Measurements from ENCODE around the gene PLCD1. TPM values are rescaled to one million over a fixed set of nuclear protein-coding genes. Genes with fewer than 3 reads are reported as not detected.
"Not testable (repeated sequence)": the region's sequence is repeated elsewhere in the genome, so short reads cannot be mapped to it uniquely, and the experiment has no call there.

Gene PLCD1
- total RNA-seq, 2 experiments from 2014 or later, result 6.2 to 8.2 TPM

DNA sequence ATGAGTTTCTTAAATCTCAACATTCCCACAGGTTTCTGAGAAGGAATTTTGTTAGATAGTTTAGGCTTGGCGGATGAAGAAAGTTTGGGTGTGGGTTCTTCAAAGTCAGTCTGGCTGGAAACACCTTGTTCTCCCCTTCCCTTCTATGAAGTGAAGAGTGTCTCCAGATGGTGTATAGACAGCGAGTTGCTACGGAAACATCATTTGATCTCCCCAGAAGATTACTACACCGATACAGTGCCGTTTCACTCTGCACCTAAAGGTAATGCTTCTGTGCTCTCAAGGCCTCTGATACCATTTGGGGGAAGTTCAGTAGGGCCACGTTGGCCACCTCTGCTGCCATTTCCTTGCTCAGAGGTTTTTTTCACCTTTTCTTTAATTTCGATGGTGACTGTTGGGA, 30.1 kb upstream of the PLCD1 start:
- POLR2A ChIA-PET, result no interaction called here
- ATAC-seq, result no peak
- Mint-ChIP-seq H3K36me3 (ENCODE audit: low read depth) (no peaks in the 10 kb centered on the region), H3K4me3 (no peak overlapping the region), H3K27ac (no peak overlapping the region), H3K4me1 (ENCODE audit: low read depth) (peaks cover 5% of the 10 kb centered on the region), H3K9me3 (no peaks in the 10 kb centered on the region), H3K27me3 (no peaks in the 10 kb centered on the region)
- TF ChIP-seq, protein P1, sequence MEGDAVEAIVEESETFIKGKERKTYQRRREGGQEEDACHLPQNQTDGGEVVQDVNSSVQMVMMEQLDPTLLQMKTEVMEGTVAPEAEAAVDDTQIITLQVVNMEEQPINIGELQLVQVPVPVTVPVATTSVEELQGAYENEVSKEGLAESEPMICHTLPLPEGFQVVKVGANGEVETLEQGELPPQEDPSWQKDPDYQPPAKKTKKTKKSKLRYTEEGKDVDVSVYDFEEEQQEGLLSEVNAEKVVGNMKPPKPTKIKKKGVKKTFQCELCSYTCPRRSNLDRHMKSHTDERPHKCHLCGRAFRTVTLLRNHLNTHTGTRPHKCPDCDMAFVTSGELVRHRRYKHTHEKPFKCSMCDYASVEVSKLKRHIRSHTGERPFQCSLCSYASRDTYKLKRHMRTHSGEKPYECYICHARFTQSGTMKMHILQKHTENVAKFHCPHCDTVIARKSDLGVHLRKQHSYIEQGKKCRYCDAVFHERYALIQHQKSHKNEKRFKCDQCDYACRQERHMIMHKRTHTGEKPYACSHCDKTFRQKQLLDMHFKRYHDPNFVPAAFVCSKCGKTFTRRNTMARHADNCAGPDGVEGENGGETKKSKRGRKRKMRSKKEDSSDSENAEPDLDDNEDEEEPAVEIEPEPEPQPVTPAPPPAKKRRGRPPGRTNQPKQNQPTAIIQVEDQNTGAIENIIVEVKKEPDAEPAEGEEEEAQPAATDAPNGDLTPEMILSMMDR (IDR thresholded peaks at IDR 0.05), result no peak
- CTCF ChIA-PET, result interaction anchor here (0.8 kb wide), 1 partner anchor 92 kb away, joined by 3 read pairs; no protein-coding TSS in a partner anchor
- intact Hi-C loops (cut with micrococcal nuclease), result no loop called here
- no peak for DNase-seq

GRCh38 chr3:38059148-38059547, 29.7 kb upstream of the PLCD1 start:
- Mint-ChIP-seq H3K36me3 (ENCODE audit: low read depth) (no peaks in the 10 kb centered on the region), H3K27me3 (no peaks in the 10 kb centered on the region), H3K9me3 (no peaks in the 10 kb centered on the region), H3K27ac (no peak overlapping the region), H3K4me1 (ENCODE audit: low read depth) (peaks cover 5% of the 10 kb centered on the region), H3K4me3 (no peak overlapping the region)
- intact Hi-C loops (cut with micrococcal nuclease), result no loop called here
- no peak for ATAC-seq
- TF ChIP-seq, protein P1 (IDR thresholded peaks at IDR 0.05), result no peak
- POLR2A ChIA-PET, result no interaction called here
- DNase-seq, result no peak
- CTCF ChIA-PET, result interaction anchor here (0.8 kb wide), 1 partner anchor 92 kb away, joined by 3 read pairs; no protein-coding TSS in a partner anchor

DNA sequence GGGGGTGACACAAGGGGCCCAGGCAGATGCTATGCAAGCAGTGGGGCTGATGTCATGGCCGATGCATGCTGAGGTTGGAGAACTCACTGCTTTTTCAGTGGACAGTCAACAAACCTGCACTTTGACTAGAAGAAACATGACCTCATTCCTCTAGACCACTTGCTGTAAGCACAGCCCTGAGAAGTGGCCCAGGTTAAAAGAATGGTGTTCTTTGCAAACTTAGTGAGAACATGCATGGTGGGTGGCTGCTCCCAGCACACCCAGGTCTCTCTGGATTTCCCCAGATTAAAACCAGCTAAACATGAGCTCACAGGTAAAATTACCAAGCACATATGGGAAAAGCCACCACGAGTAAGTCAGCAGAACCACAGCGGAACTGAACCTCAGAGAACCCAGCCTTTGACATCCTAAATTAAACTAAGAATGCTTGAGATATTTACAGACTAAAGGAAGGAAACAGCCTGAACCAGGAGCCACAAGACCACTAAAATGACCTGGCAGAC, 25.1 kb upstream of the PLCD1 start:
- peaks cover 5% of the 10 kb centered on the region for H3K4me1 Mint-ChIP-seq (ENCODE audit: low read depth)
- no peaks in the 10 kb centered on the region for H3K36me3 Mint-ChIP-seq (ENCODE audit: low read depth)
- intact Hi-C loops (cut with micrococcal nuclease), result no loop called here
- H3K27ac Mint-ChIP-seq, result no peak overlapping the region
- DNase-seq (no peak), ATAC-seq (peak; percentile 42)
- no peaks in the 10 kb centered on the region for H3K9me3 Mint-ChIP-seq
- POLR2A ChIA-PET, result no interaction called here
- TF ChIP-seq, protein P1 (IDR thresholded peaks at IDR 0.05), result no peak
- CTCF ChIA-PET, result no interaction called here
- no peaks in the 10 kb centered on the region for H3K27me3 Mint-ChIP-seq
- no peak overlapping the region for H3K4me3 Mint-ChIP-seq

DNA sequence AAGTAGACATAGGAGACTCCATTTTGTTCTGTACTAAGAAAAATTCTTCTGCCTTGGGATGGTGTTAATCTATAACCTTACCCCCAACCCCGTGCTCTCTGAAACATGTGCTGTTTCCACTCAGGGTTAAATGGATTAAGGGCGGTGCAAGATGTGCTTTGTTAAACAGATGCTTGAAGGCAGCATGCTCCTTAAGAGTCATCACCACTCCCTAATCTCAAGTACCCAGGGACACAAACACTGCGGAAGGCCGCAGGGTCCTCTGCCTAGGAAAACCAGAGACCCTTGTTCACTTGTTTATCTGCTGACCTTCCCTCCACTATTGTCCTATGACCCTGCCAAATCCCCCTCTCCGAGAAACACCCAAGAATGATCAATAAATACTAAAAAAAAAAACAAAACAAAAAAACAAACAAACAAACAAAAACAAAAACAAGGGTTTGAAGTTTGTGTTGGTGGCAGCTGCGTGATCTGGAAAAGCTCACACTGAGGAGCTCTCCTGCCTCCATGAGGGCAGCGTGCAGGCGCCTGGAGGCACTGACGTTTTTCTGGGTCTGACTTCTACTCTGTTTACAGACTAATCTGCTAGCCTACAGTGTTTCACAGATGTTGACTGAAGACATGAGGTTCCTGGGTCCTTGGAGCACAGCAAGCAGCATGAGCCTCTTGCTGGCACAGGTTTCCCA, 24.5 kb upstream of the PLCD1 start:
- H3K36me3 Mint-ChIP-seq (ENCODE audit: low read depth); H3K4me1 Mint-ChIP-seq (ENCODE audit: low read depth); H3K9me3 Mint-ChIP-seq; H3K4me3 Mint-ChIP-seq; H3K27me3 Mint-ChIP-seq; H3K27ac Mint-ChIP-seq; ATAC-seq; intact Hi-C loops (cut with micrococcal nuclease); DNase-seq; POLR2A ChIA-PET; CTCF ChIA-PET: not testable (repeated sequence)

- H3K9me3 Mint-ChIP-seq; DNase-seq; CTCF ChIA-PET; ATAC-seq; H3K27ac Mint-ChIP-seq; H3K4me1 Mint-ChIP-seq (ENCODE audit: low read depth); intact Hi-C loops (cut with micrococcal nuclease); POLR2A ChIA-PET; H3K36me3 Mint-ChIP-seq (ENCODE audit: low read depth); H3K27me3 Mint-ChIP-seq; H3K4me3 Mint-ChIP-seq: not testable (repeated sequence)
Observed at GRCh38 chr3:38053286-38053685, 23.8 kb upstream of the PLCD1 start.

- Mint-ChIP-seq H3K9me3 (no peaks in the 10 kb centered on the region), H3K4me3 (no peak overlapping the region), H3K4me1 (ENCODE audit: low read depth) (peaks cover 5% of the 10 kb centered on the region), H3K36me3 (ENCODE audit: low read depth) (no peaks in the 10 kb centered on the region), H3K27me3 (no peaks in the 10 kb centered on the region), H3K27ac (no peak overlapping the region)
- ATAC-seq (no peak), DNase-seq (no peak)
- intact Hi-C loops (cut with micrococcal nuclease), result no loop called here
- CTCF ChIA-PET, result no interaction called here
- TF ChIP-seq, protein P1 (IDR thresholded peaks at IDR 0.05), result no peak
- POLR2A ChIA-PET, result no interaction called here
Observed at GRCh38 chr3:38051131-38051530, 21.7 kb upstream of the PLCD1 start.
